Stimulated activated CD4-positive, alpha-beta T cell treated with anti-CD3 and anti-CD28 coated beads, Interleukin-4, amount 100 ng/mL, for 48 hours (primary cell): ENCODE results near the gene FIBCD1.

ENCODE experiments used
- DNase-seq, 2 donors: peaks; one replicate each; pipeline ENCODE4 v3.0.0-alpha.2; 2020; ENCODE audit warnings: low read depth in 2 of 2

The FIBCD1 gene

DNA sequence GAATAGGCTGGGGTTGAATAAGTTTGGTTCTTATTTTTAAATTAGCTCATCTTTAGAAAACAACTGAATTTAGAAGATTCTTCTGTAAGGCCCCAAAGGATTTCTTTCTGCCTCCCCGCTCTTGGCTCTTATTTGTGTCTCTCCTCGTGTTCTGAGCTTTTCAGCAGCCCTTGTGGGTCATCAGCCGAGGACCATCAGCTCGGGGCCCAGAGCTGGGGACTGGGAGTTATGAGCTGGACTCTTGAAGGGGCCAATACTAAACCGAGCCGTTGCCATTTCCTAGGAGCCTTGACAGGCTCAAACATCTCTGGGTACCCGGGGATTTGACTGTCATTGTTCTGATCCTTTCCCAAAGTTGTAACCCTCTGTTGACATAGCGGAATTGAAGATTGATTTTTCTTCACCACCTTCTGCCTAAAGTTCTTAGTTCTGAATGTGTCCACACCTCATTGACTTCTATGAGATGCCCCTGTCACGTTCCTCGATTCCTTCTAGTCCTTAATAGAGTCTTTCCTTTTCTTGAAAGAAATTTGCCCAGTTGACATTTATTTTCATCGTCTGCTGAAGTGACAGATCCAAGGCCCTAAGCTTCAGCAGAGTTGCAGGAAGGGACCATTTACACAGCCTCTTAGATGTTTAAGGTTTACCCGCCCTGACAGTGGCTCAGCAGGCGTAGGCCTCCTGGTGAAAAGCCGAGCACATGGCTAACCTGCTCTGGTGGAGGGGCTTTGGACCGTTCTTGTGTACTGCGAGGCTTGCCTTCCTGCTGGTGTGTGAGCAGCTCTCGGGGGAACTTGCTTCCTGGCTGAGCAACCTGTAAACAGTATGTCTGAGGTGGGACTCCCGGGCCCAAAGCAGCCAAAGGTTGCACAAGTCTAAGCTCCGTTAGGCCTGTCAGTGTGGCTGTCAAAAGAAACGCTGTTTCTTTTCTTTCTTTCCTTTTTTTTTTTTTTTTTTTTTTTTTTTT, 80.0 kb downstream of the FIBCD1 start:
- DNase-seq: no peak

DNA sequence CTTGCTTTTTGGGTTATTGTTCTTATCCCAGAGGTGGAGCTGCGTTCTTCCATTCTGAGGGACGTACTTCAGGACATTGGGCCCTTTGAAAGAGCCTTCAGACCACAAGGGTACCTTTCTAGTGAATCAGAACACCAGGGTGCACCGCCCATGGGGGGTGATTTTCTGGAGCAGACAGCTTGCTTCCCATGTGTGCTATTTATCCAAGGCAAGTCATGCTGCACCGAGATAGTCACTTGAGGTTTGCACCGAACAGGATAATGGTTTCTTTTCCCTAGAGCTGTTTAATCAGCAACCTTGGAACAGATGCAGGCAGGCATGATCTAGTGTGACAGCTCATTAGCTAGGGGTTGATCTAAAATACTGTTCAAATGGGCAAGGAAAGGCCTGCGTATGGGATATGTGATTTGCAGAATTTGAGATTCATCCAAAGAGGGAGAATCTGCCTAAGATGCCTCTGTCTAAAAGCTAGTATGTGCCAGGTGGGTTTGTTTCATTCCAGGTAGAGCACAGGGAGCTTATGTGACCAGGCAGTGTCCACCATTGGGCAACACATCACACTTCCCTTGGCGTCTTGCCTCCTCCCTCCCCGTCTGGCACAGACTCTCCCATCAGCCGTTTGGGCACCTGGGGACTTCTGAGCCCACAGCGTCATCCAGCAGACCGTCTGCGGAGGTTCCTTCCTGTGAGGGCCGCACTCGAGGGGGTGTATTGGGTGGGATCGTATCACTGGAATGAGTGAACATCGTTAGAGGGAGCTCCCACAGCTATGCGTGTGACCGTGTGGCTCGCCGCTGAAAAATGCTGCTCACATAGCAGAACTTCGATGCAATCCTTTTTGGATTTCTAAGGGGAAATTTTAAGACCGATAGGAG, 80.9 kb downstream of the FIBCD1 start:
- DNase-seq: no peak

DNA sequence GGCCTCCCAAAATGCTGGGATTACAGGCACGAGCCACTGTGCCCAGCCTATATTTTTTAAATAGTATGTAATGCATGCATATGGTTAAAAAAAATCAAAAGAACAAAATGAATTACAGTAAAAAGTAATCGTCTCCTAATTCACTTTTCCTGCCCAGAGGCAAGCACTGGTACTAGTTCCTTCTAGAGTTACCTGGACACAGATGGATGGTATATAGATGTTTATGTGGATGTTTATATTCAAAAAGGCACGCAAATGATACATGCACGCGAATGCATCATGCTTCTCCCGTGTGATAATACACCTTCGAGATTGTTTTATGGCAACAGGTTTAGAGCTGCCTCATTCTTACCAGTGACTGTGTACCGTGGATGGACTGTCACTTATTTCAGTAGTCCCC, 82.6 kb downstream of the FIBCD1 start:
- DNase-seq: no peak

DNA sequence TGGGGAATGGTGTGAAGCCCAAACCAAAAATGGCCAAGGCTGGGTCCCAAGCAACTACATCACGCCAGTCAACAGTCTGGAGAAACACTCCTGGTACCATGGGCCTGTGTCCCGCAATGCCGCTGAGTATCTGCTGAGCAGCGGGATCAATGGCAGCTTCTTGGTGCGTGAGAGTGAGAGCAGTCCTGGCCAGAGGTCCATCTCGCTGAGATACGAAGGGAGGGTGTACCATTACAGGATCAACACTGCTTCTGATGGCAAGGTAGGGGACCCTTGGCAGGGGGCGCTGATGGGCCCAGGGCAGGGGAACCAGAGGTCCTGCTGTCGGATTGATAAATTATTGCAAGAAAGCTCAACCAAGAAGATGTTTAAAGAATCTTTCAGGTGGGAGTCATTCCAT, 84.2 kb downstream of the FIBCD1 start:
- no peak for DNase-seq

DNA sequence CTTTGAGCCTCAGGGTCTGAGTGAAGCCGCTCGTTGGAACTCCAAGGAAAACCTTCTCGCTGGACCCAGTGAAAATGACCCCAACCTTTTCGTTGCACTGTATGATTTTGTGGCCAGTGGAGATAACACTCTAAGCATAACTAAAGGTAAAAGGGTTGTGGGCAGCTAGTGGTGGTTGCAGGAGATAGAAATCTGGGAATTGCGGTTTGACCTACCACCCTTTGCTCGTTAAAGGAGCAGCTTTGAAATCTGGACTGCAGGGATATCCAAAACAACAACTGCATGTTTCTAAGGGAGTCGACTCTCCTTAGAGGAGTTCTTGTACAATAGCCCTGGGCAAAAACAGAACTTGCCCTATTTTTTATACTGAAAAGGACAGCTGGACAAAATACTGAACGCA, 85.0 kb downstream of the FIBCD1 start:
- no peak for DNase-seq

DNA sequence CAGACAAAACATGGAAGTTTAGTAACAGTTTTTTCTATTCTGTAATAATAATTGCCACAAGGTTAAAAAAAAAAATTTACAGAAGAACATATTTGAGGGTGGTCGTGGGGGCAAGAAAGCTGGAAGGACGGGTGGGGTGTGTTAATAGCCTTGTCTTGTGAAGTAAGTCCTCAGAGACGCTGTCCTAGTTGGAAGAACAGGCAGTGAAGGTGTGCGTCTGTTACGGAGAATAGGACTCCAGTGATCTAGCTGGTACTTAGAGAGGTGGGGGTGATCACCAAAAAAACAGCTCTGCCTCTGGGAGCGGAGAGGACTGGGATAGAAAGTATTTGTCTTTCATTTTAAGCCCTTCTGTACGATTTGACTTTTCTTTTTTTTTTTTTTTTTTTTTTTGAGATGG, 86.2 kb downstream of the FIBCD1 start:
- DNase-seq: no peak
